ENCODE results near the gene SPHK2. TPM values are rescaled to one million over a fixed set of nuclear protein-coding genes. Genes with fewer than 3 reads are reported as not detected.
A peak's percentile ranks its signal among the peaks of the same experiment; 100 is the strongest.

The SPHK2 gene
- total RNA-seq, 4 donors from 2014 or later: 7.2 to 17.9 (median 13.7) TPM

DNA sequence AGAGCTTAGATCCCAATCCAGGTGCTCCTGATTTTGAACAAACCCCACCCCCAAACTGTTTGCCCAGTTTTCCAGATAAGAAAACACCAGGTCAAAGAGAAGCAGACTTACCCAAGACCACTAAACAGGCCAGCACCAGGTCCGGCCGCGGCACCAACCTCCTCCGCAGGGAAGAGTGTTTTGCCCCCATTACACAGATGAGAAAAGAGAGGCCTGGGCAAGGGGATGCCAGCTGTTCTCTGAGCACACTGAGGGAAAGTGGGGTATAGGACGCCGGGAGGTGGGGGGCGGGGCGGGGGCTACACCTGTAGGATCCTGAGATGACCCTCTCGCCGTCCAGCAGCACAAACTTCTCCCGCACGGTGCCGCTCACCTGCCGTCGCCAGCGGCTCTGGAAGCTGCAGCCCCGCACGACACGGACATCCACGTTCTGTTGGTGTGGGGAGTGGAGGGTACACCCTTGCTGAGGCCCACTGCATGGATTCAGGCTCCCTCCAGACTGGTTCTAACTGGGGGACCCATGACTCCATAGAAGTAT lies 9.7 kb upstream of the SPHK2 start:
- peaks cover 0 to 3% of the 10 kb centered on the region in 2 donors for H3K36me3 ChIP-seq
- ATAC-seq: no peak
- no peak overlapping the region for H3K4me3 ChIP-seq
- TF ChIP-seq CTCF (IDR thresholded peaks at IDR 0.05) (no peak), POLR2A (IDR thresholded peaks at IDR 0.05) (no peak), EP300 (IDR thresholded peaks at IDR 0.05) (no peak), POLR2AphosphoS5 (IDR thresholded peaks at IDR 0.05) (no peak)
- H3K27me3 ChIP-seq: no peaks in the 10 kb centered on the region
- WGBS, 2 donors (ENCODE audit: low coverage in 1 of 2): 88% methylated on average over 6 of the region's 20 CpGs; no CpG with 5 or more reads in 1 of the 2 donors
- no peaks in the 10 kb centered on the region for H3K9me3 ChIP-seq
- no peak overlapping the region for H3K27ac ChIP-seq
- peaks cover 0 to 2% (median 0%) of the 10 kb centered on the region in 3 donors for H3K4me1 ChIP-seq

DNA sequence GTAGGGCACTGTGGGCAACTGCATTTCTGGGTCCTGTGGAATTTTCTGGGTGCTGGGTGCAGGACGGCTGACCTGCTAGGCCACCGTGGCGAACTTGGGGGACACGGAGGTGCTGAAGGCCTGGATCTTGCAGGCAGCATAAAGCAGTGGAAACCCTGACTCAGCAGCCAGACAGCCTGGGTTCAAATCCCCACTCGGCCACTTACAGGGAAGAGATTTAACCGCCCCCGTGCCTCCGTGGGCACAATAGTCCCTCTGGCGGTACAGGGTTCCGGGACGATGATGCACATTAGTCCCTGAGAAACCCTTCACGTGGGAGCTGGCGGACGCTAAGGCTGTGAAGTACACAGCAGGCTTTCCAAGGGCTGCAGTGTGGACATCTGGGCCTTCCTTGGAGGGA lies 7.4 kb upstream of the SPHK2 start:
- no peak for ATAC-seq
- H3K27ac ChIP-seq: no peak overlapping the region
- H3K4me1 ChIP-seq: peaks cover 0 to 25% (median under 1%) of the 10 kb centered on the region in 3 donors
- 90% methylated on average over 2 of the region's 14 CpGs; no CpG with 5 or more reads in 1 of the 2 donors for WGBS, 2 donors (ENCODE audit: low coverage in 1 of 2)
- peaks cover 0 to 26% of the 10 kb centered on the region in 2 donors for H3K36me3 ChIP-seq
- TF ChIP-seq POLR2AphosphoS5 (IDR thresholded peaks at IDR 0.05) (no peak), EP300 (IDR thresholded peaks at IDR 0.05) (no peak), CTCF (IDR thresholded peaks at IDR 0.05) (no peak)
- H3K27me3 ChIP-seq: no peaks in the 10 kb centered on the region
- H3K4me3 ChIP-seq: no peak overlapping the region
- no peaks in the 10 kb centered on the region for H3K9me3 ChIP-seq

DNA sequence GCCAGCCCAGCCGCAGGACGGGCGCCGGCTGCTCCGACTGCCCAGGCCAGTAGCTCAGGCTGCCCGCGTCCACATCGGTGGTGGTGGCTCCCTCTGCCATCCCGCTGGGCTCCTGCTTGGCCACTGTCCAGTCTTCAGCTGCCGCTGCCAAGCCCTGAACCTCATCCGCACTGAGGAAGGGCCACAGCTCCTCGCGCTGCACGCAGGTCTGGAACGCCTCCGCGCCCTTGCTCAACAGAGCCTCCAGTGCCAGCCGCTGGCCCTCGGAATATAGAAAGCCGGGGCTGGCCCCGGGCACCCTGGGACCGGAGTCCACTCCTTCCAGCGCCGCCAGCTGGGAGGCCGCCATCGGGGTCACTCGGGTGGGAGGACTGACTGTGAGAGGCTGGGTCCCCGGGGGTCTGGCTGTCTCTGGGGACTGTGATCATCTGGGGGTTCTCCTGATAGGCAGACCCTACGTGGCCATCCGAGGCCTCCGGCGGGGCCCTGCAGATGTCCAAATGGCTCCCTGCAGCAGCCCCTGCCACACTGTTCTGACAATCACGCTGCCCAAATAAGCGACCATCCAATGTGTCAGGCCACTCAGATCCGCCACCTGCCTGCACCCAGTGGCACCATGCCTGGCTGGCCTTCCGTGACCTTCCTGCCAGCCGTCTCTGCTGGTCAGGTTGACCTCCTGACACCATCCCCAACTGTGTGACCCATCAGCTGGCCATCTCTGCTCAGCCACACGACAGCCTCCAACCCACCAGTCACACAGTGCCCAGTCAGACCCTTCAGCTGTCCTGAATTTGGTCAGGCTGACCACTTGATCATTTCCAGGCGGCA lies 6.1 kb upstream of the SPHK2 start:
- WGBS, 2 donors (ENCODE audit: low coverage in 1 of 2): 73 to 80% methylated on average over 1 to 5 of the region's 39 CpGs
- Histone ChIP-seq H3K36me3 (peaks cover 0 to 34% of the 10 kb centered on the region in 2 donors), H3K27me3 (no peaks in the 10 kb centered on the region), H3K9me3 (no peaks in the 10 kb centered on the region), H3K4me3 (no peak overlapping the region), H3K27ac (no peak overlapping the region), H3K4me1 (peaks cover 2 to 38% (median 14%) of the 10 kb centered on the region in 3 donors)
- TF ChIP-seq POLR2A (IDR thresholded peaks at IDR 0.05): no peak
- TF ChIP-seq POLR2AphosphoS5 (IDR thresholded peaks at IDR 0.05): no peak
- no peak for TF ChIP-seq EP300 (IDR thresholded peaks at IDR 0.05)
- TF ChIP-seq CTCF (IDR thresholded peaks at IDR 0.05): no peak
- ATAC-seq: no peak

DNA sequence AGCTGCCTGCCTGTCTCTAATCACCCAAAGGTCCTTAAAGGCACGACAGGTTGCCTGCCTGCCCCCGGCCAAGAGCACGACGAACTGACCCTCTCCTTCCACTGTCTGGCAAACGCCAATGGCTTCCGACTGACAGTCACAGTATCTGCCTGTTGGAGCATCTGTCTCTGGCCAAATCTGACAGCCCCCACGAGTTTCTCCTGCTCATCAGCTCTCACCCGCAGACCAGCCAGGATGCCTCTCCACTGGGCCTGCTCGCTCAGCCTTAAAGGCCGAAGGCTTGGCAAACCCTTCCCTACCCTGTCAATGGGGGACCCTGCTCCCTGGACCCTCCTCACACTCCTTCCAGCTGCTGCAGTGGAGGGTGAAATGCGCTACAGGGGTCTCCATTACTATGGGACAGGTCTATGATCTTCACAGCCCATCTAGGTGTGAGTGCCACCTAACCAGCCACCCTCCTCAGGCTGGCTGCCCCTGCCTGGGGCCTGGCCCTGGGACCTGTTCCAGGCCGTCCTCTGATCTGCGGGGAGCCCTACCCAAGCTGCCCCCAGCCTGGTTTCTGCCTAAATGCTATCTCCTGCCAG lies 5.4 kb upstream of the SPHK2 start:
- Histone ChIP-seq H3K36me3 (peaks cover 0 to 34% of the 10 kb centered on the region in 2 donors), H3K4me1 (peaks cover 2 to 42% (median 14%) of the 10 kb centered on the region in 3 donors), H3K27me3 (no peaks in the 10 kb centered on the region), H3K27ac (peak overlapping the region in 1 of 4 donors; percentile 33), H3K9me3 (no peaks in the 10 kb centered on the region), H3K4me3 (no peak overlapping the region)
- no peak for TF ChIP-seq POLR2A (IDR thresholded peaks at IDR 0.05)
- TF ChIP-seq CTCF (IDR thresholded peaks at IDR 0.05): no peak
- no peak for TF ChIP-seq POLR2AphosphoS5 (IDR thresholded peaks at IDR 0.05)
- TF ChIP-seq EP300 (IDR thresholded peaks at IDR 0.05): no peak
- WGBS, 2 donors (ENCODE audit: low coverage in 1 of 2): 80 to 85% methylated on average over 4 to 5 of the region's 13 CpGs
- ATAC-seq: no peak

Measured in gastroesophageal sphincter (tissue), 4 donors.